ENCODE measurements around the gene ADAT2. TPM values are rescaled to one million over a fixed set of nuclear protein-coding genes. Genes with fewer than 3 reads are reported as not detected.

ADAT2 gene
- 2.1 and 5.0 TPM in 2 replicates for total RNA-seq

DNA sequence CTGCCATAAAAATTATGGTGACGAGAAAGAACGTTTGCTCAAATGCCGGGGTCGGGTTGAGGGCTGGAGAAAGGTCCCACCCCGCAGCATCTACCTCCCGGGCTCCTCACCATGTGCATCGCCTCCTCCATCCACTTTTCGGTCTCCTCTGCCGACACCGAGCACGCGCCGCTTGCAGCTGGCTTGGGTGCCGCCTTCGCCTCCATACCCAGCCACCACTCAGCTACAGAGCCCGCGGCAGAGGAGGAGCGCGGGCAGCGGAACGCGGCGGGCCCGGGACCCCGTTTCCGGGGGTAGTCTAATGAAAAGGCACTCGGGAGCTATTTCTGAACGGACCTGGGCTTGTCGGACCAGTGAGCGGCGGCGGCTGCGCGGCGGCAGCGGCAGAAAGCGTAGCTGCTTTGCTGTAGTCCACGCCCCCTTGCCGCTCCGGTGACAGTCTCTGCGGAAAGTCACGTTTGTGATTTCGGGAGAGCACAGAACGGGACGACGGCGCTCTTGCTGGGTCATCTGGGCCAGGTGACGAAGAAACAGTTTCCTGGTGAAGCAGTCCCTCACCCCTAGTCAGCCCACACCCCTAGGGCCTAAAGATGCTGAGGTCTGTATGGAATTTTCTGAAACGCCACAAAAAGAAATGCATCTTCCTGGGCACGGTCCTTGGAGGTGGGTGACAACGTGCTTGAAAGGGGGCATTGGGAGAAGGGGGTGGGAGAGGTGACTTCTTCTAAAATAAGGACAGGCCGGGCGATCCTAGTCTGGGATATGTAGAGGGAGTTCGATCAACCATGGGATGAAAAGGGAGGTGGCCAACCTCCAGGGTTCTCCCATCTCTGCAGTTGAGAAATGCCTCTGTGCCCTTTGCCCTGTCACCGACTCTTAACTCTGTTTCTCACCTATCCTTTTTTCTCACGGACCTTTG, at the start of gene ADAT2, which contains the start of gene PEX3:
Gene ADAT2, minus strand, starts transcription at position 243 of the 919 bp plus-strand sequence. Its CDS starts 37 bp downstream, at position 206.
Gene PEX3, plus strand, starts transcription at position 353 of the 919 bp plus-strand sequence. Its CDS starts 238 bp downstream, at position 591.

Other genes starting within 250 kb of the ADAT2 start
- 20.8 and 23.3 TPM in 2 replicates for gene PEX3, start 110 bp upstream of the ADAT2 start, total RNA-seq
- 29.9 and 71.1 TPM in 2 replicates for gene FUCA2, start 61.0 kb upstream of the ADAT2 start, total RNA-seq
- 13.9 and 23.5 TPM in 2 replicates for gene PHACTR2, start 227.3 kb upstream of the ADAT2 start, total RNA-seq

Data from bronchial smooth muscle cell (primary cell).